ENCODE results near the gene ADORA2A. TPM values are rescaled to one million over a fixed set of nuclear protein-coding genes. Genes with fewer than 3 reads are reported as not detected.

ADORA2A gene
- total and polyA plus RNA-seq, 4 donors, result 5.5 to 54.9 (median 22.8) TPM

DNA sequence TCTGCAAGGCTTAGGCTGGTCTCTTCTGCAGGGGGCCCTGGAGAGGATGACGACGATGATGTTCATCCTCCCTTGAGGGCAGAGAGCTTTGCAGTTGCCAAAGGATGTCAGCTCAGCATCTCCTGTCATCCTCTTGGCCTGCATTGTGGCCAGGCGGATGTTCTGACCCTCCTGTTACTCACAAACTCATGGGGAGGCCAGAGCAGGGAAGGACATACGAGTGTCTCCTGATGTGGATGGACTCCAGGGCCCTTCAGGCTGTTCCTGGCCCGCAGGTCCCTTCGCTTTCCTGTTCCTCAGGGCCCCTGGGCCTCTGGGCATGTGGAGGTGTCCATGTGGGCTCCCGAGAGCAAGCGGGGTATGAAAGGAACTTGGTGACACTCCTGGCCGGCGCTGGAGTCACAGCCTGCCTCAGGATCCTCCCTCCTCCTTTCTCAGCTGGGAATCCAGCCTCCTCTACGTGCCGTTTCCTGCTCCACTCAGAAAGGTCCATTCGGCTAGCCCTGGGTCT, 8.5 kb downstream of the ADORA2A start:
- peak overlapping the region; percentile 26 to 37 for H3K27ac ChIP-seq (ENCODE audit: low read depth in 1 of 2, low read length in 1 of 2)
- peaks cover 0 to 3% (median under 1%) of the 10 kb centered on the region in 4 donors for H3K36me3 ChIP-seq (ENCODE audit: control insufficient read depth in 4 of 4, insufficient read depth in 4 of 4, low read length in 4 of 4)
- H3K27me3 ChIP-seq (ENCODE audit: control insufficient read depth in 3 of 3, insufficient read depth in 3 of 3, low read length in 2 of 3), result no peaks in the 10 kb centered on the region
- H3K4me1 ChIP-seq (ENCODE audit: control insufficient read depth in 5 of 5, insufficient read depth in 5 of 5, low read length in 5 of 5), result peaks cover 0 to 43% (median 40%) of the 10 kb centered on the region in 5 donors
- DNase-seq (peak in 1 of 3 donors; percentile 56), ATAC-seq (ENCODE audit: insufficient read depth, low FRiP score) (no peak)
- TF ChIP-seq, protein P1, sequence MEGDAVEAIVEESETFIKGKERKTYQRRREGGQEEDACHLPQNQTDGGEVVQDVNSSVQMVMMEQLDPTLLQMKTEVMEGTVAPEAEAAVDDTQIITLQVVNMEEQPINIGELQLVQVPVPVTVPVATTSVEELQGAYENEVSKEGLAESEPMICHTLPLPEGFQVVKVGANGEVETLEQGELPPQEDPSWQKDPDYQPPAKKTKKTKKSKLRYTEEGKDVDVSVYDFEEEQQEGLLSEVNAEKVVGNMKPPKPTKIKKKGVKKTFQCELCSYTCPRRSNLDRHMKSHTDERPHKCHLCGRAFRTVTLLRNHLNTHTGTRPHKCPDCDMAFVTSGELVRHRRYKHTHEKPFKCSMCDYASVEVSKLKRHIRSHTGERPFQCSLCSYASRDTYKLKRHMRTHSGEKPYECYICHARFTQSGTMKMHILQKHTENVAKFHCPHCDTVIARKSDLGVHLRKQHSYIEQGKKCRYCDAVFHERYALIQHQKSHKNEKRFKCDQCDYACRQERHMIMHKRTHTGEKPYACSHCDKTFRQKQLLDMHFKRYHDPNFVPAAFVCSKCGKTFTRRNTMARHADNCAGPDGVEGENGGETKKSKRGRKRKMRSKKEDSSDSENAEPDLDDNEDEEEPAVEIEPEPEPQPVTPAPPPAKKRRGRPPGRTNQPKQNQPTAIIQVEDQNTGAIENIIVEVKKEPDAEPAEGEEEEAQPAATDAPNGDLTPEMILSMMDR (IDR thresholded peaks at IDR 0.05; ENCODE audit: control extremely low read depth, extremely low read depth), result no peak
- 83 to 90% methylated on average over 13 of the region's 13 CpGs for WGBS, 2 donors
- H3K9ac ChIP-seq (ENCODE audit: insufficient read depth in 1 of 2, low read length in 2 of 2), result no peak overlapping the region
- no peak overlapping the region for H3K4me3 ChIP-seq
- H3K9me3 ChIP-seq (ENCODE audit: control insufficient read depth in 4 of 4, insufficient read depth in 3 of 4, low read length in 3 of 4), result no peaks in the 10 kb centered on the region

DNA sequence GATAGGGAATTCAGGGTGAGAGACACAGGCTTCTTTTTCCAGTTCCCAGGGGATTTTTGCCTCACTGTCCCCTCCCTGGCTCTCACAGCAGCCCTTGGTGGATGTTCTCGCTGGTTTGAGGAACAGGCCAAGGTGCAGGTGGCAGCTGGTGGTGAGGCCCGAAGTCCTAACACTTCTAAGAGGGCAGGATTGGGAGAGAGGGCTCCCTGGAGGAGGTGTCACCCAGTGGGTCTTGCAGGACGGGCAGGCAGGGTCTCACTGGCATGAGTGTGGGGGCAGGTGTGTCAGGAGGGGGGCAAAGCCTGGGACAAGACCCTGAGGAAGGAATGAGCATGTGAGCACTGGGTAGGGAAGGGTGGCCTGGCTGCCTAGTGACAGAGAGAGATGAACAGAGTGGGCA, 9.2 kb downstream of the ADORA2A start:
- ATAC-seq (ENCODE audit: insufficient read depth, low FRiP score), result no peak
- TF ChIP-seq, protein P1 (IDR thresholded peaks at IDR 0.05; ENCODE audit: control extremely low read depth, extremely low read depth), result no peak
- H3K4me1 ChIP-seq (ENCODE audit: control insufficient read depth in 5 of 5, insufficient read depth in 5 of 5, low read length in 5 of 5), result peaks cover 0 to 43% (median 40%) of the 10 kb centered on the region in 5 donors

DNA sequence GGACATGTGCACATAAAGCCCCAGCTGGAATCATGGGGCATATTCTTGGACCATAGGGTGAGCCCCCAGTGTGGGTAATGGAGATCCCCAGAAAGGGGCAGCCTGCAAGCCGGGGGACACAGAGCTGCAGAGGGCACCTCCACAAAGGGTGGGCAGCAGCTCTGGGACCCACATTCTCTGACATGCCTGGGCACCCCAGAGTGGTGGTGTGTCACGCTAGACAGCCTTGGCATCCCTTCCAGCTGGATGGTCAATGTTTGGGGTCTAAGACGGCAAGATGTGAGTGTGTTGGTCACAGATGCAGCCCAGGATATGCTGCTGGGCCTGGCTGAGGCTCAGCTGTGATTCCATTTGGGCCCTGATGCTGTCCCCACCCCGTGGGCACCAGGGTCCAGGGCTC, 9.7 kb downstream of the ADORA2A start:
- Histone ChIP-seq H3K27ac (ENCODE audit: low read depth in 1 of 2, low read length in 1 of 2) (no peak overlapping the region), H3K36me3 (ENCODE audit: control insufficient read depth in 4 of 4, insufficient read depth in 4 of 4, low read length in 4 of 4) (peaks cover 0 to 14% (median under 1%) of the 10 kb centered on the region in 4 donors), H3K4me3 (no peak overlapping the region), H3K4me1 (ENCODE audit: control insufficient read depth in 5 of 5, insufficient read depth in 5 of 5, low read length in 5 of 5) (peaks cover 0 to 41% (median 39%) of the 10 kb centered on the region in 5 donors), H3K27me3 (ENCODE audit: control insufficient read depth in 3 of 3, insufficient read depth in 3 of 3, low read length in 2 of 3) (no peaks in the 10 kb centered on the region), H3K9me3 (ENCODE audit: control insufficient read depth in 4 of 4, insufficient read depth in 3 of 4, low read length in 3 of 4) (no peaks in the 10 kb centered on the region), H3K9ac (ENCODE audit: insufficient read depth in 1 of 2, low read length in 2 of 2) (no peak overlapping the region)
- TF ChIP-seq, protein P1 (IDR thresholded peaks at IDR 0.05; ENCODE audit: control extremely low read depth, extremely low read depth), result no peak
- 90 to 96% methylated on average over 4 of the region's 4 CpGs for WGBS, 2 donors
- ATAC-seq (ENCODE audit: insufficient read depth, low FRiP score) (no peak), DNase-seq (no peak)

More for the DNA sequence above, 9.2 kb downstream of the ADORA2A start:
- H3K4me3 ChIP-seq, result no peak overlapping the region
- WGBS, 2 donors, result 87 to 94% methylated on average over 3 of the region's 3 CpGs
- peaks cover 0 to 9% (median under 1%) of the 10 kb centered on the region in 4 donors for H3K36me3 ChIP-seq (ENCODE audit: control insufficient read depth in 4 of 4, insufficient read depth in 4 of 4, low read length in 4 of 4)
- H3K9ac ChIP-seq (ENCODE audit: insufficient read depth in 1 of 2, low read length in 2 of 2), result no peak overlapping the region
- H3K27me3 ChIP-seq (ENCODE audit: control insufficient read depth in 3 of 3, insufficient read depth in 3 of 3, low read length in 2 of 3), result no peaks in the 10 kb centered on the region
- DNase-seq, result no peak
- no peaks in the 10 kb centered on the region for H3K9me3 ChIP-seq (ENCODE audit: control insufficient read depth in 4 of 4, insufficient read depth in 3 of 4, low read length in 3 of 4)
- peak overlapping the region in 1 of 2 donors; percentile 37 for H3K27ac ChIP-seq (ENCODE audit: low read depth in 1 of 2, low read length in 1 of 2)
